Stimulated activated CD4-positive, alpha-beta T cell treated with anti-CD3 and anti-CD28 coated beads, TNF-alpha, amount 100 ng/mL, for 4 hours (primary cell): ENCODE measurements around the gene SMCO4.

Source experiments
- DNase-seq, 3 experiments: peaks; one replicate each; pipeline ENCODE4 v3.0.0-alpha.2; 2020; ENCODE audit warnings: low read depth in 3 of 3

Gene SMCO4

GRCh38 chr11:93504110-93505095, 38.8 kb downstream of the SMCO4 start:
- DNase-seq: no peak

GRCh38 chr11:93501856-93502255, 41.3 kb downstream of the SMCO4 start:
- DNase-seq: no peak

- no peak for DNase-seq
Measured at GRCh38 chr11:93500759-93501158, 42.4 kb downstream of the SMCO4 start.

GRCh38 chr11:93498641-93499040, 44.5 kb downstream of the SMCO4 start:
- no peak for DNase-seq

GRCh38 chr11:93498161-93498560, 45.0 kb downstream of the SMCO4 start:
- DNase-seq: no peak

- no peak for DNase-seq
Measured at GRCh38 chr11:93497596-93497995, 45.6 kb downstream of the SMCO4 start.

GRCh38 chr11:93494357-93494756, 48.8 kb downstream of the SMCO4 start:
- no peak for DNase-seq

- DNase-seq: no peak
Measured at GRCh38 chr11:93493252-93493897, 49.8 kb downstream of the SMCO4 start.

- no peak for DNase-seq
Measured at GRCh38 chr11:93492464-93493251, 50.5 kb downstream of the SMCO4 start.

GRCh38 chr11:93491973-93492372, 51.2 kb downstream of the SMCO4 start:
- DNase-seq: no peak

- no peak for DNase-seq
Measured at GRCh38 chr11:93490996-93491618, 52.1 kb downstream of the SMCO4 start.

- no peak for DNase-seq
Measured at GRCh38 chr11:93489841-93490240, 53.4 kb downstream of the SMCO4 start.

GRCh38 chr11:93487032-93487483, 56.1 kb downstream of the SMCO4 start:
- DNase-seq: no peak

GRCh38 chr11:93485983-93486382, 57.2 kb downstream of the SMCO4 start:
- DNase-seq: no peak

- DNase-seq: no peak
Measured at GRCh38 chr11:93484716-93485115, 58.5 kb downstream of the SMCO4 start.

- DNase-seq: no peak
Measured at GRCh38 chr11:93482556-93482955, 60.6 kb downstream of the SMCO4 start.

- DNase-seq: no peak
Measured at GRCh38 chr11:93481696-93482095, 61.5 kb downstream of the SMCO4 start.

GRCh38 chr11:93481279-93481678, 61.9 kb downstream of the SMCO4 start:
- DNase-seq: no peak

- DNase-seq: no peak
Measured at GRCh38 chr11:93480756-93481155, 62.4 kb downstream of the SMCO4 start.

GRCh38 chr11:93480256-93480655, 62.9 kb downstream of the SMCO4 start:
- DNase-seq: no peak

- DNase-seq: no peak
Measured at GRCh38 chr11:93478841-93479240, 64.3 kb downstream of the SMCO4 start.
